Cardiac fibroblast (primary cell): ENCODE measurements around the gene C1orf210.

ENCODE experiments used
- DNase-seq, 2 donors: peaks; one replicate each; pipeline versions ENCODE4 v3.0.0 to v3.0.0-alpha.2; 2010; ENCODE audit warnings: low read depth in 2 of 2
- H3K4me3 ChIP-seq, 2 donors: replicated peaks in 1 of 2; 1 replicate in 1 of 2; 2 replicates in 1 of 2; pipeline ENCODE4 v1.5.1; 2011; ENCODE audit warnings: low read depth in 2 of 2, low read length in 2 of 2, mild to moderate bottlenecking in 2 of 2, moderate library complexity in 1 of 2
- TF ChIP-seq, protein P1 (sequence below): IDR thresholded peaks from one replicate; pipeline ENCODE4 v1.5.1; 2011; ENCODE audit warnings: low read depth, mild to moderate bottlenecking, low read length, inconsistent platforms

The C1orf210 gene

GRCh38 chr1:43316738-43317520, 31.5 kb upstream of the C1orf210 start:
- DNase-seq = no peak
- TF ChIP-seq, protein P1, sequence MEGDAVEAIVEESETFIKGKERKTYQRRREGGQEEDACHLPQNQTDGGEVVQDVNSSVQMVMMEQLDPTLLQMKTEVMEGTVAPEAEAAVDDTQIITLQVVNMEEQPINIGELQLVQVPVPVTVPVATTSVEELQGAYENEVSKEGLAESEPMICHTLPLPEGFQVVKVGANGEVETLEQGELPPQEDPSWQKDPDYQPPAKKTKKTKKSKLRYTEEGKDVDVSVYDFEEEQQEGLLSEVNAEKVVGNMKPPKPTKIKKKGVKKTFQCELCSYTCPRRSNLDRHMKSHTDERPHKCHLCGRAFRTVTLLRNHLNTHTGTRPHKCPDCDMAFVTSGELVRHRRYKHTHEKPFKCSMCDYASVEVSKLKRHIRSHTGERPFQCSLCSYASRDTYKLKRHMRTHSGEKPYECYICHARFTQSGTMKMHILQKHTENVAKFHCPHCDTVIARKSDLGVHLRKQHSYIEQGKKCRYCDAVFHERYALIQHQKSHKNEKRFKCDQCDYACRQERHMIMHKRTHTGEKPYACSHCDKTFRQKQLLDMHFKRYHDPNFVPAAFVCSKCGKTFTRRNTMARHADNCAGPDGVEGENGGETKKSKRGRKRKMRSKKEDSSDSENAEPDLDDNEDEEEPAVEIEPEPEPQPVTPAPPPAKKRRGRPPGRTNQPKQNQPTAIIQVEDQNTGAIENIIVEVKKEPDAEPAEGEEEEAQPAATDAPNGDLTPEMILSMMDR = peak; percentile 27
- H3K4me3 ChIP-seq = no peak overlapping the region

- peak in 1 of 2 donors; percentile 58 for DNase-seq
- TF ChIP-seq, protein P1 = no peak
Measured at GRCh38 chr1:43315963-43316737, 30.8 kb upstream of the C1orf210 start.

GRCh38 chr1:43315481-43315880, 30.1 kb upstream of the C1orf210 start:
- DNase-seq = no peak
- TF ChIP-seq, protein P1 = no peak
- H3K4me3 ChIP-seq = no peak overlapping the region

More at GRCh38 chr1:43315963-43316737, 30.8 kb upstream of the C1orf210 start:
- no peak overlapping the region for H3K4me3 ChIP-seq

- H3K4me3 ChIP-seq = no peak overlapping the region
- TF ChIP-seq, protein P1 = no peak
- no peak for DNase-seq
Measured at GRCh38 chr1:43314233-43314632, 28.9 kb upstream of the C1orf210 start.

- no peak overlapping the region for H3K4me3 ChIP-seq
- TF ChIP-seq, protein P1 = no peak
- DNase-seq = no peak
Measured at GRCh38 chr1:43313771-43314170, 28.4 kb upstream of the C1orf210 start.

- no peak for DNase-seq
- no peak overlapping the region for H3K4me3 ChIP-seq
- TF ChIP-seq, protein P1 = no peak
Measured at GRCh38 chr1:43312663-43313515, 27.5 kb upstream of the C1orf210 start.
